Stomach (tissue), 9 donors: Measurements from ENCODE around the gene COG7. TPM values are rescaled to one million over a fixed set of nuclear protein-coding genes. Genes with fewer than 3 reads are reported as not detected.

Source experiments
- DNase-seq, 2 donors: peaks; one replicate each; pipeline versions ENCODE4 v3.0.0 to v3.0.0-alpha.2; 2013 to 2019
- H3K27ac ChIP-seq, 5 donors: fragments of 200-600 bp in 4 of 5; sonication (generic) in 4 of 5; one replicate each; pipeline ENCODE4 v1.5.1; 2013 to 2019; ENCODE audit warnings: mild to moderate bottlenecking in 1 of 5, moderate library complexity in 1 of 5
- H3K27me3 ChIP-seq, 3 donors: fragments of 200-600 bp; sonication (generic); one replicate each; pipeline ENCODE4 v1.5.1; 2017 to 2019; ENCODE audit warnings: mixed run types in 1 of 3
- H3K36me3 ChIP-seq, 4 donors: fragments of 200-600 bp; sonication (generic); 1 replicate in 3 of 4; 2 replicates in 1 of 4; pipeline ENCODE4 v1.5.1; 2016 to 2019
- H3K4me1 ChIP-seq, 4 donors: fragments of 200-600 bp; sonication (generic); one replicate each; pipeline ENCODE4 v1.5.1; 2016 to 2019
- H3K4me3 ChIP-seq, 4 donors: fragments of 200-600 bp; sonication (generic) in 3 of 4; one replicate each; pipeline ENCODE4 v1.5.1; 2016 to 2019; ENCODE audit warnings: mild to moderate bottlenecking in 1 of 4
- H3K9me3 ChIP-seq, 4 donors: fragments of 200-600 bp; sonication (generic); one replicate each; pipeline ENCODE4 v1.5.1; 2016 to 2019
- EP300 ChIP-seq: sonication (generic); formaldehyde crosslinking; IDR thresholded peaks from one replicate; pipeline ENCODE4 v1.6.1; 2017; ENCODE audit warnings: antibody characterized with exemption
- POLR2A ChIP-seq, 4 donors: fragments of 450-650 bp; IDR thresholded peaks; one replicate each; pipeline ENCODE4 v1.6.1; 2016; ENCODE audit warnings: antibody characterized with exemption in 4 of 4, control low read depth in 2 of 4, mild to moderate bottlenecking in 1 of 4, moderate library complexity in 1 of 4
- POLR2AphosphoS5 ChIP-seq, 3 donors: sonication (generic); formaldehyde crosslinking; IDR thresholded peaks; one replicate each; pipeline ENCODE4 v1.6.1; 2016; ENCODE audit warnings: antibody characterized with exemption in 3 of 3
- WGBS, 5 donors: extraction: QIAGEN DNeasy Blood & Tissue Kit in 3 of 5; methylation state at CpG; one replicate each; pipeline versions ENCODE4 v1.1.5 to v1.1.7; 2013 to 2018; 5-methylcytosine and 5-hydroxymethylcytosine counted together
- intact Hi-C: fragments of 100-400 bp; cut with DNase I; formaldehyde crosslinking; loops from one replicate; pipeline ENCODE4 v1.15.1; 2023; ENCODE audit warnings: low total_unique reads
- polyA plus RNA-seq, 3 donors: library from polyadenylated mRNA; stranded (reverse); fragments of 200-250 nt; gene quantifications; one replicate each; pipeline ENCODE4 v1.2.3, GENCODE V29; 2013
- total RNA-seq, 5 donors: library from RNA; depleted of rRNA; stranded (reverse); fragments of >200 nt; gene quantifications; one replicate each; pipeline versions ENCODE4 v1.1.0 to v1.2.3, GENCODE V29; 2014 to 2016
- TF ChIP-seq, protein P1 (sequence below), 7 experiments: fragments of 450-650 bp in 4 of 7; fragments of 200-600 bp in 3 of 7; sonication (generic) in 3 of 7; IDR thresholded peaks; one replicate each; pipeline ENCODE4 v1.5.1; 2016 to 2019; ENCODE audit warnings: antibody characterized with exemption in 7 of 7, control low read depth in 2 of 7, mild to moderate bottlenecking in 1 of 7
- donor health status: healthy with polysubstance abuse.
- donor health status: Bipolar disorder and iron deficiency.
- donor health status: healthy.

COG7 gene
- total and polyA plus RNA-seq, 8 donors: 11.0 to 80.5 (median 27.7) TPM

DNA sequence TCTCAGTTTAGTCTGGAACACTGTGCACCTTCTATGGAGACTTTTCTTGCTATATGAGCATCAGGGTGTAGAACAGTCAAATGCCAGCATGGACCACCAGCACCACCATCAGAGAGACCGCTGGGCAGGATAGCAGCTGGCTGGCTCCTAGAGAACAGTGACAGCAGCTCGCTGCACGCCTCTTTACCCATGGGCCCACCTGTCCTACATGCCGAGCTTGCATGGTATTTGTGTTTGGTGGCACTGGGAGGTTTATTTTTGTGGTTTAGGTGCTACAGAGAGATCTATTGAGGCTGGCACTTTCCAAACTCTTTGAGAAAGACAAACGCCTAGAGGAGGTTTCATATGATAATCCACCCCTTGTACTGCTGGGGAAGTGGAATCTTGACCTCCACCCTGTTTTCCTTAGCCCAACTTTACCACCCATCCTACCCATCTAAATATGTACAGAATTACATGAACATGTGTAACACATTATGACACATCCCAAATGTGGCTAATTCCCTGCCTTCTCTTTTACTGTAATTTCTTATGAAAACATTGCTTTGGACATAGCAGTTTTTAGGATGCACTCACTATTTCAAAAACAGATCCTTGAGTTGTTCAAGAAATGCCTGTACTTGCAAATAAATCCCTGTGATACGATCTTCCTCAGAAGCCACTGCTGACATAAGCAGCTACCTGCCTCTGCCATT lies 46.3 kb downstream of the COG7 start:
- H3K4me1 ChIP-seq: peaks cover 0 to 24% (median 7%) of the 10 kb centered on the region in 4 donors
- no peak for DNase-seq
- no peak overlapping the region for H3K27ac ChIP-seq
- intact Hi-C loops: no loop called here
- H3K36me3 ChIP-seq: peaks cover 27 to 97% (median 96%) of the 10 kb centered on the region in 4 donors
- no peaks in the 10 kb centered on the region for H3K9me3 ChIP-seq
- no peak overlapping the region for H3K4me3 ChIP-seq
- H3K27me3 ChIP-seq: no peaks in the 10 kb centered on the region
- TF ChIP-seq EP300 (no peak), POLR2AphosphoS5 (IDR thresholded peaks at IDR 0.05) (no peak), POLR2A (IDR thresholded peaks at IDR 0.05) (no peak)
- TF ChIP-seq, protein P1, sequence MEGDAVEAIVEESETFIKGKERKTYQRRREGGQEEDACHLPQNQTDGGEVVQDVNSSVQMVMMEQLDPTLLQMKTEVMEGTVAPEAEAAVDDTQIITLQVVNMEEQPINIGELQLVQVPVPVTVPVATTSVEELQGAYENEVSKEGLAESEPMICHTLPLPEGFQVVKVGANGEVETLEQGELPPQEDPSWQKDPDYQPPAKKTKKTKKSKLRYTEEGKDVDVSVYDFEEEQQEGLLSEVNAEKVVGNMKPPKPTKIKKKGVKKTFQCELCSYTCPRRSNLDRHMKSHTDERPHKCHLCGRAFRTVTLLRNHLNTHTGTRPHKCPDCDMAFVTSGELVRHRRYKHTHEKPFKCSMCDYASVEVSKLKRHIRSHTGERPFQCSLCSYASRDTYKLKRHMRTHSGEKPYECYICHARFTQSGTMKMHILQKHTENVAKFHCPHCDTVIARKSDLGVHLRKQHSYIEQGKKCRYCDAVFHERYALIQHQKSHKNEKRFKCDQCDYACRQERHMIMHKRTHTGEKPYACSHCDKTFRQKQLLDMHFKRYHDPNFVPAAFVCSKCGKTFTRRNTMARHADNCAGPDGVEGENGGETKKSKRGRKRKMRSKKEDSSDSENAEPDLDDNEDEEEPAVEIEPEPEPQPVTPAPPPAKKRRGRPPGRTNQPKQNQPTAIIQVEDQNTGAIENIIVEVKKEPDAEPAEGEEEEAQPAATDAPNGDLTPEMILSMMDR (IDR thresholded peaks at IDR 0.05): no peak
- 91 to 95% (median 94%) methylated on average over 6 of the region's 6 CpGs for WGBS, 5 donors

DNA sequence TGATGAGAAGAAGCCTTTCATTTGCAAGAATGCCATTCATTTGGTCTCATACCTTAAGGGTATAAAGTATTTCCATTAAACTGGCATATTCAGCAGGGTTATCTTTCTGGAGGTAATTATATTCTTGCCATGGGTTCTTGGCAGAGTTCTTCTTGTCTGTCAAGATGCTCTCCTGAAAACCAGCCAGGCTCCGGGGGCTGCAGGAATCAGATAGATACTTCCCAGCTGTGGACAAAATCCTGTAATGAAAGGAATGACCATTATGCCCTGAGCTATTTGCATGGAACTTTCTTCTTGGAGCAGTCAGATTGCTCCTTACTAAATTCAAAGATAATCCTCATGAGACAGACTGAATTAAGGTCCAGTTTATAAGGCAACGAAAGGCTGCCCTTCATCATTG lies 47.0 kb downstream of the COG7 start:
- H3K27ac ChIP-seq: no peak overlapping the region
- TF ChIP-seq EP300: no peak
- no peak for TF ChIP-seq POLR2A (IDR thresholded peaks at IDR 0.05)
- no peak for TF ChIP-seq POLR2AphosphoS5 (IDR thresholded peaks at IDR 0.05)
- TF ChIP-seq, protein P1 (IDR thresholded peaks at IDR 0.05): no peak
- H3K4me3 ChIP-seq: no peak overlapping the region
- no peaks in the 10 kb centered on the region for H3K27me3 ChIP-seq
- no peaks in the 10 kb centered on the region for H3K9me3 ChIP-seq
- peaks cover 0 to 24% (median 7%) of the 10 kb centered on the region in 4 donors for H3K4me1 ChIP-seq
- intact Hi-C loops: no loop called here
- WGBS, 5 donors: 76 to 92% (median 80%) methylated on average over 2 of the region's 2 CpGs
- DNase-seq: no peak
- H3K36me3 ChIP-seq: peaks cover 27 to 97% (median 96%) of the 10 kb centered on the region in 4 donors

DNA sequence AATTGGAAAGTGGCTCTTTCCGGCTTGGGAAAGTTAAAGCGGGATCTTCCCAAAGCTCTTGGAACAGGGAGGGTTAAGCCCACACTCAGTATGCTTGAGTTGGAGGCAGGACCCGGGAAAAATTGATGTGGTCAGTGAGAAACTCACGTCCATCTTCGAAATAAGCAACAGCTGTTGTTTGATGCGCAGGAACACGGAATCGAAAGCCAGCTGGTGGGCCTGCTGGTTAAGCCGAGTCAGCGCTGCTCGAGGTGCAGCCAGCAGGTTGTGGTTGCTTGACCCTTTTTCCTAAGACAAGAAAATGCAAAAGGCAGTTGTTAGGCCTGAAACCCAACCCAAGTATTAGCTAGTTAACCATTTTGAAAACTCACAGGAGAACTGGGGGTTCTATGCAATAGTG lies 49.4 kb downstream of the COG7 start:
- intact Hi-C loops: no loop called here
- TF ChIP-seq POLR2AphosphoS5 (IDR thresholded peaks at IDR 0.05) (no peak), POLR2A (IDR thresholded peaks at IDR 0.05) (no peak), EP300 (no peak)
- TF ChIP-seq, protein P1 (IDR thresholded peaks at IDR 0.05): no peak
- H3K27me3 ChIP-seq: no peaks in the 10 kb centered on the region
- 71 to 84% (median 77%) methylated on average over 11 of the region's 11 CpGs for WGBS, 5 donors
- peak in 1 of 2 donors; percentile 35 for DNase-seq
- peaks cover 29 to 97% (median 96%) of the 10 kb centered on the region in 4 donors for H3K36me3 ChIP-seq
- H3K4me3 ChIP-seq: no peak overlapping the region
- H3K4me1 ChIP-seq: peaks cover 0 to 20% (median 6%) of the 10 kb centered on the region in 4 donors
- H3K9me3 ChIP-seq: no peaks in the 10 kb centered on the region
- peak overlapping the region in 1 of 5 donors; percentile 38 for H3K27ac ChIP-seq

DNA sequence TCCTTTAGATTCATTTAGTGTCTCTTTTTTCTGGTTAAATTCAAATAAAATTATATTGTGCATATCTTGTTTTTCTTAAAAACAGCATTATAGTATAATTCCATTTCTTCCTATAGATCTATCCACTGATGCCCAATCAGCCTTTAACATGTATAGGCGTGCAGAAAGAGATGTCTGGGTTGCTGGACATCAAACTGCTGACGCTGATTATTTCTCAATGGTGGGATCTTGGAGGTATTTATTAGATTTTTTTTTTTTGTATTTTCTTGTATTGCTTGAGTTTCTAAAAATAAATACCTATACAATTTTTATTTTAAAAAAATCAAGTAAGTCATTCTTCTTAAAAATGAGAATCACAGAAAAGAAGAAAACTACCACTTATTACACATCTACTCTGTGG lies 50.9 kb downstream of the COG7 start:
- H3K4me3 ChIP-seq: no peak overlapping the region
- no peak overlapping the region for H3K27ac ChIP-seq
- DNase-seq: no peak
- no peaks in the 10 kb centered on the region for H3K27me3 ChIP-seq
- H3K4me1 ChIP-seq: peaks cover 0 to 17% (median 6%) of the 10 kb centered on the region in 4 donors
- peaks cover 37 to 100% (median 100%) of the 10 kb centered on the region in 4 donors for H3K36me3 ChIP-seq
- intact Hi-C loops: no loop called here
- H3K9me3 ChIP-seq: no peaks in the 10 kb centered on the region
- 95 to 99% (median 96%) methylated on average over 2 of the region's 2 CpGs for WGBS, 5 donors
- TF ChIP-seq, protein P1 (IDR thresholded peaks at IDR 0.05): no peak
- TF ChIP-seq POLR2A (IDR thresholded peaks at IDR 0.05): no peak
- no peak for TF ChIP-seq POLR2AphosphoS5 (IDR thresholded peaks at IDR 0.05)
- TF ChIP-seq EP300: no peak
